ENCODE results near the gene CYB5B.

CYB5B gene

DNA sequence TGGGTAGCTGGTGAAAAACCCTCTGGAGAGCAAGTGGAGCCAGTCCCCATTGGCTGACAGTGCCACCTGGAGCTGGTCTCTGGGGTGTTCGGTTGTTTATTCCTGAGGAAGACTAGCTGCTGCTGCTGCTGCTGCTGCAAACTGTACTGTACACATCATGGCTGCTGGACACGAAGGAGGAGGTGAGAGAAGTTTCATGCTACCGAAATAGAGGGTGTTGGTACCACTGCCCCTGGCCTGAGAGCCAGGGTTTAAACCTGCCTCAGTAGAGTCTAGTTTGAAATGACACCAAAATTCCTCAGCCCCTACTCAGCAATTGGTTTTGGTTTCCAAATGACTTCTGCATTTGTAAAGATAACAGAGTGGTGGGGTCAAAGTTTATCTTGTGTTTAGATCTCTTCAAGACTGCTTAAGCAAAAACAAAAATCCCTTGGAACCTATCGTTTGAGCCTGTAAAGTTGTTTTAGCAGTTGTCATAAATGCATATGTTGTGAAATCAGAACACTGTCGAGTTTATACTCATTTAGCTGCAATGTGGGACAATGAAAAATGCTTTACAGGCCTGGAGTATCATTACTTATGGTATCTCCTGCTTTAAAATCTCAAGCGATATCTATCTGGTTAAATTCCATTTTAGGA, 40.8 kb downstream of the CYB5B start:
- in situ Hi-C loops (cut with MboI; ENCODE audit: low sequenced_read_pairs, unreplicated experiment) = no loop called here
- no peak for DNase-seq (ENCODE audit: low spot score)
- TF ChIP-seq CTCF (IDR thresholded peaks at IDR 0.05; ENCODE audit: borderline replicate concordance, control extremely low read depth, extremely low read depth, insufficient read depth, missing control alignments) = no peak

- no peak for DNase-seq (ENCODE audit: low spot score)
- TF ChIP-seq CTCF (IDR thresholded peaks at IDR 0.05; ENCODE audit: borderline replicate concordance, control extremely low read depth, extremely low read depth, insufficient read depth, missing control alignments) = no peak
- in situ Hi-C loops (cut with MboI; ENCODE audit: low sequenced_read_pairs, unreplicated experiment) = no loop called here
Measured at GRCh38 chr16:69465881-69466280, 41.5 kb downstream of the CYB5B start.

DNA sequence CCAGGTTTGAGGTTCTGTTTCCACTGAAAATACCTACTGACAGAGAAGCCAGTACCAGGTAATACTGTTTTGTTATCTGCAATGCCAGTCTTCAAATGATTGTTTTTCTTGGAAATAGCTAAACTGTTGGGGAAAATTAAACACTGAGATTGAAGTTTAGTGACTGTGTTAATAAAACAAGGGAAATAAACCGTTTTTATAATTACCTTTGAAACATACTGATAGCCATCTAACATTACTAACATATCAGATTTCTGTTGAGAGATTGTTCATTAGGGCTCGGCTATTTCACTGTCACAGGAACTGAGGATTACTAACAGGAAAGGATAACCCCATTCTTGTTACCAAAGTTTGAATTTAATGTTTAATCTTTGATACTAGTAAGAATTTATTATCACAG, 42.1 kb downstream of the CYB5B start:
- no peak for DNase-seq (ENCODE audit: low spot score)
- in situ Hi-C loops (cut with MboI; ENCODE audit: low sequenced_read_pairs, unreplicated experiment) = no loop called here
- no peak for TF ChIP-seq CTCF (IDR thresholded peaks at IDR 0.05; ENCODE audit: borderline replicate concordance, control extremely low read depth, extremely low read depth, insufficient read depth, missing control alignments)

DNA sequence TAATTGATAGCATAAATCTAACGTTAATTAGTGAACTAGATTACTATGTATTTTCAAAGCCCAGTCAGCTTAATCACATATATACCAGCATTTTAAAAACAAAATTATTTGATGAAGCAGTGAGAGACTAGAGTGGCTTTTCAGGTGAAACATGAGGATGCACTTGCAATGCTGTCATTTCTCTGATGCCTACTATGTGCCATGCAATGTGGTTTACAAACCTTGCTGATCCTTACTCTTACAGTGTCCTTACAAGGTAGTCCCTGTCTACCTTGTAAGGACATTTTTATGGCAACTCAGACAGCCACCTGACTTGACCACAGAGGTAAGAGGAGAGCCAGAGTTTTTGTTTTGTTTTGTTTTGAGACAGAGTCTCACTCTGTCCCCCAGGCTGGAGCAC, 42.7 kb downstream of the CYB5B start:
- no peak for DNase-seq (ENCODE audit: low spot score)
- TF ChIP-seq CTCF (IDR thresholded peaks at IDR 0.05; ENCODE audit: borderline replicate concordance, control extremely low read depth, extremely low read depth, insufficient read depth, missing control alignments) = no peak
- in situ Hi-C loops (cut with MboI; ENCODE audit: low sequenced_read_pairs, unreplicated experiment) = no loop called here

DNA sequence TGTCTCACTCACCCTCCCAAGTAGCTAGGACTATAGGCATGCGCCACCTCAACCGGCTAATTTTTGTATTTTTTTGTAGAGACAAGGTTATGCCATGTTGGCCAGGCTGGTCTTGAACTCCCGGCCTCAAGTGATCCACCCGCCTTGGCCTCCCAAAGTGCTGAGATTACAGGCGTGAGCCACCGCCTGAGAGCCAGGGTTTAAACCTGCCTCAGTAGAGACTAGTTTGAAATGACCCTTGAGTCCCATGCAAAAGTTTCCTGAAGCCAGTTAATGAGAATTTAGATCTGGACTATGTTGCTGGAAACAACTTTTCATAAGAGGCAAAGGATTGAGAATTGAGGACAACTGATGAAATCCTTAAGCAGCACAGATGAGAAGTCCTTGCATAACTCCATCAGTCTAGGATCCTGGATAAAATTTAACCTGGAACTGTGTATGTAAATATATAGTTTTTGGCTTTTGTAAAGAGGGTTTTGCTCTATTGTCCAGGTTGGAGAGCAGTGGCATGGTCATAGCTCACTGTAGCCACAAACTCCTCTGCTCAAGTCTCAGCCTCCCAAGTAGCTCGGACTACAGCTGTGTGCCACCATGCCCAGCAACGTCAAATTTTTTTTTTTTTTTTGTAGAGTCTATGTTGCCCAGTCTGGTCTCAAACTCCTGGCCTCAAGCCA, 43.2 kb downstream of the CYB5B start:
- TF ChIP-seq CTCF (IDR thresholded peaks at IDR 0.05; ENCODE audit: borderline replicate concordance, control extremely low read depth, extremely low read depth, insufficient read depth, missing control alignments) = no peak
- in situ Hi-C loops (cut with MboI; ENCODE audit: low sequenced_read_pairs, unreplicated experiment) = no loop called here
- DNase-seq (ENCODE audit: low spot score) = no peak

GRCh38 chr16:69469807-69470561, 45.6 kb downstream of the CYB5B start:
- in situ Hi-C loops (cut with MboI; ENCODE audit: low sequenced_read_pairs, unreplicated experiment) = no loop called here
- peak; percentile 41 for DNase-seq (ENCODE audit: low spot score)
- TF ChIP-seq CTCF (IDR thresholded peaks at IDR 0.05; ENCODE audit: borderline replicate concordance, control extremely low read depth, extremely low read depth, insufficient read depth, missing control alignments) = no peak

Data from GM13976 (cell line).